GM06990 (cell line): ENCODE data around the gene SNX32.

Source experiments
- DNase-seq: peaks from one replicate; pipeline ENCODE4 v3.0.0-alpha.2; 2011; ENCODE audit not compliant: insufficient read length; ENCODE audit errors: extremely low read depth
- H3K27me3 ChIP-seq: replicated peaks from 2 replicates; pipeline ENCODE4 v1.6.0; 2011; ENCODE audit warnings: low read length; ENCODE audit not compliant: control insufficient read depth, insufficient read depth
- H3K36me3 ChIP-seq: 2 replicates; pipeline ENCODE4 v1.5.1; 2011; ENCODE audit warnings: low read length; ENCODE audit not compliant: control insufficient read depth, insufficient read depth
- H3K4me3 ChIP-seq: replicated peaks from 2 replicates; pipeline ENCODE4 v1.5.1; 2011; ENCODE audit warnings: low read depth, mild to moderate bottlenecking, control low read depth, low read length
- CTCF ChIP-seq: IDR thresholded peaks from 2 replicates; pipeline ENCODE4 v1.5.1; 2011; ENCODE audit warnings: low read length, control low read depth, mild to moderate bottlenecking, inconsistent platforms; ENCODE audit not compliant: insufficient read depth, poor library complexity, severe bottlenecking

SNX32 gene

DNA sequence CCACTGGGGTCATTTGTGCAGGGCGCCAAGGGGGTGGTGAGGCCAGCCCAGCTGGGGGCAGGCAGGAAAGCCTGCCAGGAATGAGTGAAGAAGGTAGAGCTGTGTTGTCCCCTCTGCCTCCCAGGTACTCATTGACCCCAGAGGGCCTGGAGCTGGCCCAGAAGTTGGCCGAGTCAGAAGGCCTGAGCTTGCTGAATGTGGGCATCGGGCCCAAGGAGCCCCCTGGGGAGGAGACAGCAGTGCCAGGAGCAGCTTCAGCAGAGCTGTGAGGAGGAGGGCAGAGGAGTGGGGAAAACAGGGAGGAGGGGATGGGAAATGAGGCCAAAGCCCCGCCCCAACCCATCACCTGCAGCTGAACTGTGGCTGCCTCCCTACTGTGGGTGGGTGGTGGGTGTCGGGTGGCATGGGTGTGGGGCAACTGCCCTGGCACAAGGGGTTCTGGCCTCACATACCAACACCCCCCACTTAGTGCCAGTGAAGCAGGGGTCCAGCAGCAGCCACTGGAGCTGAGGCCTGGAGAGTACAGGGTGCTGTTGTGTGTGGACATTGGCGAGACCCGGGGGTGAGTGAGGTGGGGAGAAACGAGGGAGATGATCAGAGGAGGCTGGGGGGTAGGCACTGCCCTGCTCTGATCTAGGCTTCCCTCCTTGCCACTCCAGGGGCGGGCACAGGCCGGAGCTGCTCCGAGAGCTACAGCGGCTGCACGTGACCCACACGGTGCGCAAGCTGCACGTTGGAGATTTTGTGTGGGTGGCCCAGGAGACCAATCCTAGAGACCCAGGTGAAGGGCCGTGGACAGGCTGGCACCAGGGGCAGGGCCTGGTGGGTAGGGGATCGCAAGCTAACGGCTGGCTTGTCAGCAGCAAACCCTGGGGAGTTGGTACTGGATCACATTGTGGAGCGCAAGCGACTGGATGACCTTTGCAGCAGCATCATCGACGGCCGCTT is 29.5 kb downstream of the SNX32 start:
- DNase-seq, result no peak
- TF ChIP-seq CTCF, result no peak
- H3K4me3 ChIP-seq, result no peak overlapping the region
- H3K36me3 ChIP-seq, result peaks cover 44% of the 10 kb centered on the region
- H3K27me3 ChIP-seq, result no peaks in the 10 kb centered on the region

GRCh38 chr11:65863889-65864705 is 30.3 kb downstream of the SNX32 start:
- no peak for DNase-seq
- H3K27me3 ChIP-seq, result no peaks in the 10 kb centered on the region
- H3K4me3 ChIP-seq, result no peak overlapping the region
- TF ChIP-seq CTCF, result no peak
- peaks cover 44% of the 10 kb centered on the region for H3K36me3 ChIP-seq

DNA sequence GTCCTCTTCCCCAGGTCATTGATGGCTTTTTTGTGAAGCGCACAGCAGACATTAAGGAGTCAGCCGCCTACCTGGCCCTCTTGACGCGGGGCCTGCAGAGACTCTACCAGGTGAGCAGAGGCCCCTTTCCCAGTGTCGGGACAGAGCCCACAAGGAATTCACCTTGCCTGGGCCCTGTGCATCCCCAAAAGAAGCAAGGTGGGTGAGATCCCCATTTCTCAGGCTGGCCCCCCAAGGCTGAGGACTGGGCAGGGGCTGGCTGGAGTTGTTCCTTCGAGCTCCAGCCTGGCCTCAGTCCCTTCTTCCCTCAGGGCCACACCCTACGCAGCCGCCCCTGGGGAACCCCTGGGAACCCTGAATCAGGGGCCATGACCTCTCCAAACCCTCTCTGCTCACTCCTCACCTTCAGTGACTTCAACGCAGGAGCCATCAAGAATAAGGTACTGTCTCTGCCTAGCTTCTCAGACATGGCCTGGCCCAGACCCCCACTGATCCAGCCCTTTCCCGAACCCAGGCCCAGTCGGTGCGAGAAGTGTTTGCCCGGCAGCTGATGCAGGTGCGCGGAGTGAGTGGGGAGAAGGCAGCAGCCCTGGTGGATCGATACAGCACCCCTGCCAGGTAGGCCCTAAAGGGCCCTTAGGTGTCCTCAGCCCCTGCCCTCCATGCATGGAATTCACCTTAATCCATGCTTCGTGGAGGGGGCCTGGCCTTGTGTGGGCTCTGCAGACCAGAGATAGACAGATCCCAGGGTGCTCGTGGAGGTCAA is 31.1 kb downstream of the SNX32 start:
- peaks cover 44% of the 10 kb centered on the region for H3K36me3 ChIP-seq
- H3K27me3 ChIP-seq, result no peaks in the 10 kb centered on the region
- DNase-seq, result no peak
- no peak for TF ChIP-seq CTCF
- no peak overlapping the region for H3K4me3 ChIP-seq

GRCh38 chr11:65865550-65866172 is 31.9 kb downstream of the SNX32 start:
- H3K27me3 ChIP-seq, result no peaks in the 10 kb centered on the region
- TF ChIP-seq CTCF, result no peak
- H3K4me3 ChIP-seq, result no peak overlapping the region
- no peak for DNase-seq
- peaks cover 44% of the 10 kb centered on the region for H3K36me3 ChIP-seq
